Stomach (tissue), 9 donors: ENCODE measurements around the gene AFAP1. TPM values are rescaled to one million over a fixed set of nuclear protein-coding genes. Genes with fewer than 3 reads are reported as not detected.

ENCODE experiments used
- DNase-seq, 2 donors: peaks; one replicate each; pipeline versions ENCODE4 v3.0.0 to v3.0.0-alpha.2; 2013 to 2019
- H3K27ac ChIP-seq, 5 donors: fragments of 200-600 bp in 4 of 5; sonication (generic) in 4 of 5; one replicate each; pipeline ENCODE4 v1.5.1; 2013 to 2019; ENCODE audit warnings: mild to moderate bottlenecking in 1 of 5, moderate library complexity in 1 of 5
- H3K27me3 ChIP-seq, 3 donors: fragments of 200-600 bp; sonication (generic); one replicate each; pipeline ENCODE4 v1.5.1; 2017 to 2019; ENCODE audit warnings: mixed run types in 1 of 3
- H3K36me3 ChIP-seq, 4 donors: fragments of 200-600 bp; sonication (generic); 1 replicate in 3 of 4; 2 replicates in 1 of 4; pipeline ENCODE4 v1.5.1; 2016 to 2019
- H3K4me1 ChIP-seq, 4 donors: fragments of 200-600 bp; sonication (generic); one replicate each; pipeline ENCODE4 v1.5.1; 2016 to 2019
- H3K4me3 ChIP-seq, 4 donors: fragments of 200-600 bp; sonication (generic) in 3 of 4; one replicate each; pipeline ENCODE4 v1.5.1; 2016 to 2019; ENCODE audit warnings: mild to moderate bottlenecking in 1 of 4
- H3K9me3 ChIP-seq, 4 donors: fragments of 200-600 bp; sonication (generic); one replicate each; pipeline ENCODE4 v1.5.1; 2016 to 2019
- EP300 ChIP-seq: sonication (generic); formaldehyde crosslinking; IDR thresholded peaks from one replicate; pipeline ENCODE4 v1.6.1; 2017; ENCODE audit warnings: antibody characterized with exemption
- POLR2A ChIP-seq, 4 donors: fragments of 450-650 bp; IDR thresholded peaks; one replicate each; pipeline ENCODE4 v1.6.1; 2016; ENCODE audit warnings: antibody characterized with exemption in 4 of 4, control low read depth in 2 of 4, mild to moderate bottlenecking in 1 of 4, moderate library complexity in 1 of 4
- POLR2AphosphoS5 ChIP-seq, 3 donors: sonication (generic); formaldehyde crosslinking; IDR thresholded peaks; one replicate each; pipeline ENCODE4 v1.6.1; 2016; ENCODE audit warnings: antibody characterized with exemption in 3 of 3
- WGBS, 5 donors: extraction: QIAGEN DNeasy Blood & Tissue Kit in 3 of 5; methylation state at CpG; one replicate each; pipeline versions ENCODE4 v1.1.5 to v1.1.7; 2013 to 2018; 5-methylcytosine and 5-hydroxymethylcytosine counted together
- intact Hi-C: fragments of 100-400 bp; cut with DNase I; formaldehyde crosslinking; loops from one replicate; pipeline ENCODE4 v1.15.1; 2023; ENCODE audit warnings: low total_unique reads
- polyA plus RNA-seq, 3 donors: library from polyadenylated mRNA; stranded (reverse); fragments of 200-250 nt; gene quantifications; one replicate each; pipeline ENCODE4 v1.2.3, GENCODE V29; 2013
- total RNA-seq, 5 donors: library from RNA; depleted of rRNA; stranded (reverse); fragments of >200 nt; gene quantifications; one replicate each; pipeline versions ENCODE4 v1.1.0 to v1.2.3, GENCODE V29; 2014 to 2016
- TF ChIP-seq, protein P1 (sequence below), 7 experiments: fragments of 450-650 bp in 4 of 7; fragments of 200-600 bp in 3 of 7; sonication (generic) in 3 of 7; IDR thresholded peaks; one replicate each; pipeline ENCODE4 v1.5.1; 2016 to 2019; ENCODE audit warnings: antibody characterized with exemption in 7 of 7, control low read depth in 2 of 7, mild to moderate bottlenecking in 1 of 7
- donor health status: healthy with polysubstance abuse.
- donor health status: Bipolar disorder and iron deficiency.
- donor health status: healthy.

Gene AFAP1
- total and polyA plus RNA-seq, 8 donors, result 4.1 to 88.9 (median 12.8) TPM

DNA sequence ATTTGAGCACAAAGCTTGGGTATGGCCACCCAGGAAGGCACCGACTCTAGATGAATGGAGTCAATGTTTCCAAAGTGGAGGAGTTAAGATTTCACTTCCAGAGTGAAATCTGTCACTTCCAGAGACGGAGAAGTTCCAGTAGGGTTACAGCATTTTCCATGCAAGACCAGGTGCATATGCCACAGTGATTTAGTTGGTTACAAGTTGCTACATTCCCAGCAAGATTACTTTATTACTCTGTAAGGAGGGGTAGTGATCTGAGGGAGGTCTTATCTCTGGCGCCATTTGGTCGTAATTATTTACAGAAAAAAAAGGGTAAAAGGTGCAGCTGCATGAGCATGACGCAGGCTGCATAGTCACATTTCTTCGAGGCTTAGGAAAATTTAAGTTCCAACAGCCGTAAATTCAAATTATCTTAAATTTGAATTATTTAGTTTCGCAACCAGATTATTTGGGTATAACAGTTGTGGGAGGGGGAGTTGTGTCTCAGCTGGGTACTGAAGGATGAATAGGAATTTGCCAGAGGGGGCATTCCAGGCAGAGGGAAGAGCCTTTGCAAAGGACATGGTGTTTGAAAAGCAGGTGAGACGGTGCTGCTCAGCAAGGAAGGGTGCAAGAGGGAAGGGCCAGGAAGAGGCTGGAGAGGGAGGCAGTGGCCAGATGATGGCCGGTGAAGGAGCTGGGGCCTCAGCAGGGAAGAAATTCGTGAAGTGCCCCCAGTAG, 17.4 kb upstream of the AFAP1 start:
- no peak overlapping the region for H3K4me3 ChIP-seq
- no peaks in the 10 kb centered on the region for H3K27me3 ChIP-seq
- peaks cover 9 to 27% (median 18%) of the 10 kb centered on the region in 4 donors for H3K4me1 ChIP-seq
- peak overlapping the region in 2 of 5 donors; percentile 20 to 41 for H3K27ac ChIP-seq
- H3K9me3 ChIP-seq, result no peaks in the 10 kb centered on the region
- no peaks in the 10 kb centered on the region for H3K36me3 ChIP-seq
- no peak for DNase-seq
- intact Hi-C loops, result no loop called here
- TF ChIP-seq POLR2A (IDR thresholded peaks at IDR 0.05), result no peak
- TF ChIP-seq, protein P1, sequence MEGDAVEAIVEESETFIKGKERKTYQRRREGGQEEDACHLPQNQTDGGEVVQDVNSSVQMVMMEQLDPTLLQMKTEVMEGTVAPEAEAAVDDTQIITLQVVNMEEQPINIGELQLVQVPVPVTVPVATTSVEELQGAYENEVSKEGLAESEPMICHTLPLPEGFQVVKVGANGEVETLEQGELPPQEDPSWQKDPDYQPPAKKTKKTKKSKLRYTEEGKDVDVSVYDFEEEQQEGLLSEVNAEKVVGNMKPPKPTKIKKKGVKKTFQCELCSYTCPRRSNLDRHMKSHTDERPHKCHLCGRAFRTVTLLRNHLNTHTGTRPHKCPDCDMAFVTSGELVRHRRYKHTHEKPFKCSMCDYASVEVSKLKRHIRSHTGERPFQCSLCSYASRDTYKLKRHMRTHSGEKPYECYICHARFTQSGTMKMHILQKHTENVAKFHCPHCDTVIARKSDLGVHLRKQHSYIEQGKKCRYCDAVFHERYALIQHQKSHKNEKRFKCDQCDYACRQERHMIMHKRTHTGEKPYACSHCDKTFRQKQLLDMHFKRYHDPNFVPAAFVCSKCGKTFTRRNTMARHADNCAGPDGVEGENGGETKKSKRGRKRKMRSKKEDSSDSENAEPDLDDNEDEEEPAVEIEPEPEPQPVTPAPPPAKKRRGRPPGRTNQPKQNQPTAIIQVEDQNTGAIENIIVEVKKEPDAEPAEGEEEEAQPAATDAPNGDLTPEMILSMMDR (IDR thresholded peaks at IDR 0.05), result no peak
- TF ChIP-seq EP300, result no peak
- TF ChIP-seq POLR2AphosphoS5 (IDR thresholded peaks at IDR 0.05), result no peak
- WGBS, 5 donors, result 56 to 65% (median 61%) methylated on average over 11 of the region's 11 CpGs

DNA sequence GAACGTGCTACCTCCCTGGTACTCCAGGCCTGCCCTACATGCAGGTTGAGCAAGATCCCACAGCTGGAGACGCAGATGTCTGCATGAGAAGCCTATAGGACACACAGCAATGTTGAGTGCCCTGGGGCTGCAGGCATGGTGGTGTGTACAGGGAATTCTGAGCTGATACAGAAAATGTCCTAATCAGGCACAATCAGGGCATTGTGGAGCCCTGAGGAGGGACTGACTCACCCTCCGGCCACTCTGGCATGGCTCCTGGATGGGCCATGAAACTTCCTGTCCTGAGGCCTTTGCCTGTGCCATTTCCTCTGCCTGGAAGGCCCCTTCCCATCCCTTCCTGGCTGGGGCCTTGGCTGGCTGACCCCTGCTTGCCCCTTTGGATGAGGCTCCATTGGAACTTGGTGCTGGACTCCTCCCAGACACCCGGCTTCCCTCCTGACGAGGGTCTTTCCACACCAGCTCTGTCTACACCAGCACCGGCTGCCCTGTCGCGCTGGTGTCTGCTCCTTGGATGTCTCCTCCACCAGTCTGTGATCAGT, 16.7 kb upstream of the AFAP1 start:
- no peaks in the 10 kb centered on the region for H3K27me3 ChIP-seq
- intact Hi-C loops, result no loop called here
- 70 to 78% (median 78%) methylated on average over 8 of the region's 8 CpGs for WGBS, 5 donors
- no peaks in the 10 kb centered on the region for H3K9me3 ChIP-seq
- no peaks in the 10 kb centered on the region for H3K36me3 ChIP-seq
- no peak overlapping the region for H3K4me3 ChIP-seq
- peaks cover 8 to 24% (median 16%) of the 10 kb centered on the region in 4 donors for H3K4me1 ChIP-seq
- H3K27ac ChIP-seq, result peak overlapping the region in 2 of 5 donors; percentile 20 to 41
- peak in 1 of 2 donors; percentile 51 for DNase-seq
- TF ChIP-seq, protein P1 (IDR thresholded peaks at IDR 0.05), result no peak
- TF ChIP-seq POLR2AphosphoS5 (IDR thresholded peaks at IDR 0.05) (peak; percentile 24 to 73 (median 40)), POLR2A (IDR thresholded peaks at IDR 0.05) (no peak)

DNA sequence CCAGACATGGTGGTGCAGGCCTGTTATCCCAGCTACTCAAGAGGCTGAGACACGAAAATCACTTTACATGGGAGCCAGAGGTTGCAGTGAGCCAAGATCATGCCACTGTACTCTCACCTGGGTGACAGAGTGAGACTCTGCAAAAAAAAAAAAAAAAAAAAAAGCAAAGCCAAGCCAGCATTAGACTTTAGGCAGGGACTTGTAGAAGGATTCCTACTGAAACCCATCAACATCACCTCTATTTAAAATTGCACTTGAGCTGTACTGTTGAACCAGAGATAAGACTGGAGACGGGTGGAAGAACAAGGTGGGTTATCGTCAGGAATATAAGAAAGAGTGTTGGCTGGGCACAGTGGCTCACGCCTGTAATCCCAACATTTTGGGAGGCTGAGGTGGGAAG, 15.7 kb upstream of the AFAP1 start:
- TF ChIP-seq POLR2AphosphoS5 (IDR thresholded peaks at IDR 0.05) (no peak), POLR2A (IDR thresholded peaks at IDR 0.05) (no peak)
- TF ChIP-seq, protein P1 (IDR thresholded peaks at IDR 0.05), result no peak
- Histone ChIP-seq H3K27ac (no peak overlapping the region), H3K36me3 (no peaks in the 10 kb centered on the region), H3K4me3 (no peak overlapping the region), H3K4me1 (peaks cover 3 to 14% (median 6%) of the 10 kb centered on the region in 4 donors), H3K9me3 (no peaks in the 10 kb centered on the region), H3K27me3 (no peaks in the 10 kb centered on the region)
- no peak for DNase-seq
- WGBS, 5 donors, result 75 to 95% (median 80%) methylated on average over 4 of the region's 4 CpGs
- intact Hi-C loops, result no loop called here

DNA sequence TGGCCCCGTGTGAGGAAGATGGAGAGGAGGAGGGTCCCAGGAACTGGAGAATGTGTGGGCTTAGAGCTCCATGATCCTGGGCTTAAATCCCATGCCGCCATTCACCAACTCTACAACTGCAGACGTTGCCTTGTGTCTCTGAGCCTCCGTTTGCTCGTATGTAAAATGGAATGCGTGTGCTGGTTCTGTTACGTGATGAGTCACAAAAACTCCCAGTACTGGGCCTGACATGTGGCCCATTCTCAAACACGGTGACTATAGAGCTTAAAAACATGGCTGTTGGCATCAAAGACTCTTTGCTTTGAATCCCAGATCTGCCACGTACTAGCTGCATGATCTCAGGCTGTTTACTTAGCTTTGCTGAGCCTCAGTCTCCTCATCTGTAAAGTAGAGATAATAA, 13.0 kb upstream of the AFAP1 start:
- Histone ChIP-seq H3K4me1 (peaks cover 0 to 8% (median 2%) of the 10 kb centered on the region in 4 donors), H3K27me3 (no peaks in the 10 kb centered on the region), H3K36me3 (no peaks in the 10 kb centered on the region), H3K4me3 (no peak overlapping the region), H3K9me3 (no peaks in the 10 kb centered on the region), H3K27ac (no peak overlapping the region)
- TF ChIP-seq, protein P1 (IDR thresholded peaks at IDR 0.05), result no peak
- TF ChIP-seq POLR2AphosphoS5 (IDR thresholded peaks at IDR 0.05), result no peak
- TF ChIP-seq POLR2A (IDR thresholded peaks at IDR 0.05), result no peak
- TF ChIP-seq EP300, result no peak
- WGBS, 5 donors, result 90 to 94% (median 91%) methylated on average over 9 of the region's 9 CpGs
- DNase-seq, result no peak
- intact Hi-C loops, result no loop called here
